GM19035 (cell line): ENCODE results near the gene WNK2.

Source experiments
- ATAC-seq: cut with Tn5 transposase; IDR thresholded peaks from one replicate; pipeline ENCODE4 v1.9.1; 2021; ENCODE audit not compliant: unreplicated experiment

WNK2 gene

DNA sequence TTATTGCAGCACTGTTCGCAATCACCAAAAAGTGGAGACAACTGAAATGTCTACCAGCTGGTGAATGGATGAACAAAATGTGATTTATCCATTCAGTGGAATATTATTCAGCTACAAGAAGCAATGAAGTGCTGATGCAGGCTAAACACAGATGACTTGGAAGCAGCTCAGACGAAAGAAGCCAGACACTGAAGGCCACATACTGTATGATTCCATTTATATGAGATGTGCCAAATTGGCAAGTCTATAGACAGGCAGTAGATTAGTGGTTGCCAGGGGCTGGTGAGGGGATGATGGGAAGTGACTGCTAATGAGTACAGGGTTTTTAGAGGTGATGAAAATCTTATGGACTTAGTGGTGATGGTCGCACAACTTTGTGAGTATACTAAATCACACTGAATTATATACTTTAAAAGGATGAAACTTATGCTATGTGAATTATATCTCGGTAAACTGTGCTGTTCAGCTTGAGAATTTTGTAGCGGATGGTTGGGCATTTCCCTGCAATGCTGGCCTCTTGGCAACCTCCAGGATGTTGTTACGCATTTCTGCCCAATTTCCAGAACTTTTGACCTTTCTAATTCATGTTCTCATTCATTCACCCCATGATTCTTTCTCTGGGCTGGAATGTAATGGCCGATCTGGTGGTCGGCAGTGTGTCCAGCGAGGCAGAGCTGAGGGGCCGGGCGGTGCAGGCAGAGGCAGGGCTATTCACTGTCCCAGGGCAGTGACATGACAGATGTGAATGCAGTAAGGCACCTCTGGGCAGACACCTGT, 22.0 kb upstream of the WNK2 start:
- ATAC-seq, result no peak

DNA sequence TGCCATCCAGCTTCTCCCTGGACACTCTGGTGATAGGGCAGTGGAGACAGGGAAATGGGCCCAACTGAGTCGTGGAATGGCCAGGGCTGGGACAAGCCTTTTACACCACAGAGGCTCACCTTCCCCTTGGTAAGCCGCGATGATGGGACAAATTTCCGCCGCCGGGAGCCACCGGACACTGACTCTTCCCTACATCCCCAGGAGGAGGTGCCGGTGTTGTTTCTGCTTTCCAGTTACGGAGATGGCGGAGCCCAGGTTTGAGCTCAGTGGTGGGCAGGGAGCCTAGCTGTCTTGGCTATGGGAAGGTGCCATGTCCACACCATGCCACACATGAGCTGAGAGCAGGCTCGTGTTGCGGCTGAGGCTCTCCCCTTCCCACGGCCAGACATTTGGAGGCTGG, 19.9 kb upstream of the WNK2 start:
- no peak for ATAC-seq

DNA sequence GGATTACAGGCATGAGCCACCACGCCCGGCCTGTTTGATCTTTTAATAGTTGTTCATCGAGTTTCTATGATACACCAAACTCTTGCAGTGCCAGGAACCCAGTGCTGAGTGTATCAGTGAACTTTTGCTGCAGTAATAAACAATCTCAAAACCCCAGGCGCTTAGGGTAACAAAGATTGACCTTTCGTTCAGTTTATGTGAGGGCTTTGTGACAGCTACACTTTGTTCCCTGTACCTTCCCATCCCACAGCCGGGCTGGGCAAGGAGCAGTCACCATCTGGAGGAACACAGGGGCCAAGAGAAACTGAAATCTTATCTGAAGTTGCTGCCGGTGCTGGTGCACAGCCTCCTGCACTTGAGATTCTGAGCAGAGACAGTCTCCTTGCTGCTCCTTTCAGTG, 17.2 kb upstream of the WNK2 start:
- no peak for ATAC-seq

DNA sequence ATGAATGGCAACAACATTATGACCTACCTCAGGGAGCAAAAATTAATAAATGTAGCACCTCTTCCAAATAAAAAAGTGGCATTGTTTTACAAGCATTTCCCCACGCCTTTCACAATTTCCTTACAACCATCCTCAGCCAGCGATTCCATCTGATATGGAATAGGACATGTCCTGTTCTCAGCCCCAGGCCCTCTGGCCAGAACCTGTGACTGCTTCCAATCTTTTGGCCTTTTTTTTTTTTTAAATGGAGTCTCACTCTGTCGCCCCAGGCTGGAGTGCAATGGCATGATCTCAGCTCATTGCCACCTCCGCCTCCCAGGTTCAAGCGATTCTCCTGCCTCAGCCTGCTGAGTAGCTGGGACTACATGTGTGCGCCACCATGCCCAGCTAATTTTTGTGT, 16.8 kb upstream of the WNK2 start:
- ATAC-seq, result no peak

DNA sequence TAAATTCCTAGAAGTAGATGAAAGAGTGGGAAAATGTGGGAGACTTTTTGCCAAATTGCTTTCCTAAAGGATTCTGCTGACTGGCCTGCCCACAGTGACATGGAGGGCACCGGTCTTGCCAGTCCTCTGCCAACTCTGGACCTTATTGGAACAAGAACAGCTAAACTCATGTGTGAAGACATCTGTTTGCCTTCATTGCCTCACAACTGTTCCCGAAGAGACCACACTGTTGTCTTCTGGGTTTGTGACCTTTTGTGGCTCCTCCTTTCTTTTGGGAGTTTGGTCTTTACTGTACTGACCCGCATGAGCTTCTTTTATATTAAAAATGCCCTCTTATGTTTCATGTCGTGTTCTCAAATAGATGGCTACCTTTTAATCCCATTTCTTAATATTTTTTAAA, 16.1 kb upstream of the WNK2 start:
- ATAC-seq, result no peak

- no peak for ATAC-seq
Observed at GRCh38 chr9:93168581-93168980, 15.4 kb upstream of the WNK2 start.

- no peak for ATAC-seq
Observed at GRCh38 chr9:93169444-93169843, 14.5 kb upstream of the WNK2 start.

DNA sequence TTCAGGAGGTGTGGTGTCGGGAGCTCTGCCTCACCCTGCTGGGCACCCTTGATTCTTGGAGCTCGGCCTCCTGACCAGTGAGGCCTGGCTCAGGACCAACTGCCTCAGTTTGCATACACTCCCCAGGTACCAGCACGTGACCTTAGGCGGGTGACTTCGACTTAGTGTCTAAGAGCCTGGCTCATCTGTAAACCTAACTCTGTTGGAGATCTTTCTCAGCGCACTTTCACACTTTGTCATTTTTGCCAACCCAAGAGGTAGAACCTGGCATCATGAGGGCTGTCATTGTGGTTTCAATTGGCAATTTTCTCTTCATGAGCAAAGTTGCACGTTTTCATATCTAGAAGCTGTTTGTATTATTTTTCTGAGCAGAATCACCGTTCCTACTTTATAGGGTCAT, 13.4 kb upstream of the WNK2 start:
- ATAC-seq, result no peak

- ATAC-seq, result no peak
Observed at GRCh38 chr9:93171261-93171990, 12.5 kb upstream of the WNK2 start.

- no peak for ATAC-seq
Observed at GRCh38 chr9:93172666-93173364, 11.1 kb upstream of the WNK2 start.

DNA sequence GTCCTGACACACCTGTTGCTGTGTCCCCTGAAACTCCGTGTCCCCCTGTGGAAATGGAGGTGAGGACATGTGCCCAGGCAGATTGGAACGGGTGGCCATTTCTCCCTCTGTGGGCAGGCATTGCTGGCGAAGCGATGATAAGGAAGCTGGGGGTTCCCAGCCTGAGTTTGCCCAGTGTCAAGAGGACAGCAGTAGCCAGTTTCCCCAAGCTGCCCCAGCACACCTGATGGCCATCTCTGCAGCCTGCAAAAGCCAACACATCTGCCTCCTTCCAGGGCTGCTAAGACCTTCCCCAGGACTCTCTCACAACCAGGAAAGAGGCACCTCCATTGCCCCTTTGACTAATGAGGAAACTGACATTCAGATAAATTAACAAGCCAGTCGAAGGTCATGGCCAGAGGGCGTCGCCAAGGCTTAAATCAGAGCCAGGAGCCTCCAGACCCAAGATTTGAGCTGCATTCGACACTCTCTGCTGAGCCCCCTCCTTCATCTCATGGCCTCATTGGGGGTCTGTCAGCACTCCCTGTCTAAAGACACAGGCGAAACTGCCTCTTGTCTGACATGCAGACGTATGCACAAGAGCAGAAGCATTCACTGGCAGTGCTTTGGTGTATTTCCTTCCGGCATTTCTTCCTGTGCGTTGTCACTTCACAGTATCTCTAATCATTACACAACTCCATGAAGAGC, 10.4 kb upstream of the WNK2 start:
- no peak for ATAC-seq

- ATAC-seq, result no peak
Observed at GRCh38 chr9:93174976-93175375, 9.0 kb upstream of the WNK2 start.

- ATAC-seq, result no peak
Observed at GRCh38 chr9:93177676-93178075, 6.3 kb upstream of the WNK2 start.

DNA sequence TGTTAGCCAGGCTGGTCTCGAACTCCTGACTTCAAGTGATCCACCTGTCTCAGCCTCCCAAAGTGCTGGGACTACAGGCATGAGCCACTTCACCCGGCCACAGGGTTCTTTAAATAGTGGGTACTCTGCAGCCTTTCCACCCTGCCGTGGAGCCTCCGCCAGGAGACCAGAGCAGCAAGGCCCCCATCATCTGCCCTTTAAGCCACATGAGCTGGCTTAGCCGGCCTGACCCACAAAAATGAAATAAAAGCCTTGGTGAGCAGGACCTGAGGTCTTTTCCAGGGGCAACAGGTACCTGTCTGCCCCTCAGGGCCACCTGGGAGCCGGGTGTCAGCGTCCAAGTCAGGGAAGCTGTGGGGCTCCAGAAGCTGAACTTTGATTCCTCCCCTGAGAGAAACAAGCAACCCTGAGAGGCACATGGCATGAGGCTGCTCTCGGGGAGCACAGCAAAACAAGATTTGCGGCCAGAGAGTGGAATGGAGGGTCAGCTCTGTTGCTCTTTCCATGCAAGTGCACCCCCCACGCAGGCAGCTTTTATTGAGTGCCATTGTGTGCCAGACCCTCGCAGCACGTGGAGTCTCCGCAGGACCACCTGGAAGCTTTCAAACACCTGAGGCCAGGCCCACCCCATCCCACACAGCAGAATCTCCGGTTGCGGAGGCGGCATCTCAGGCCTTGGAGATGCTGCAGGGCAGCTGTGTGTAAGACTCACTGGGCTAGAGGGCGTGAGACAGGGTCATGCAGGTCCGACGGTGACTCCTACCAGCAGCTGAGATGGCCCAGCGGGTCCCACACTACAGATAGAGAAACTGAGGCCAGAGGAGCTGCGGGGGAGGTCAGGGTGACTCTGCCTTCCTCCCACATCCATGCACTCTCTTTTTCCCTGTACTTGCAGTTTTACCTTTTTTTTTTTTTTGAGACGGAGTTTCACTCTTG, 4.8 kb upstream of the WNK2 start:
- ATAC-seq, result no peak

- no peak for ATAC-seq
Observed at GRCh38 chr9:93180938-93181337, 3.0 kb upstream of the WNK2 start.

GRCh38 chr9:93181672-93182435, 2.1 kb upstream of the WNK2 start:
- no peak for ATAC-seq

DNA sequence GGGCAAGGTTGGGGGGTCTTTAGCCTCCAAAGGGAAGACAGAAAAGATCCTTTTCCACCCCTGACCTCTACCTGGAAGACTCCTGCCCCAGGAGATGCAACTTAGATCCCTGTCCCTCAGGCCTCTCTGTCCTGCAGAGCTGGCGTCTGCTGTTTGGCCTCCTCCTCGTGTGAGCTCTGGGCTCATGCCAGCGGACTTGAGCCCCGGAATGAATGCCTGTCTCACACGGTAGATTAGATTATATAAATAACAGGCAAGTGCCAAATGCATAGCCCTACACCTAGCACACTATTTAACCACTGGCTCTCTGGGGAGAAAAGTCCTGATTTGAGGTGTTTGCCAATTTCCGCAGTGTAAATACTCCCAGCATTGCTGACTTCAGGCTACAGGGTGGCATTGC, 1.4 kb upstream of the WNK2 start:
- no peak for ATAC-seq

DNA sequence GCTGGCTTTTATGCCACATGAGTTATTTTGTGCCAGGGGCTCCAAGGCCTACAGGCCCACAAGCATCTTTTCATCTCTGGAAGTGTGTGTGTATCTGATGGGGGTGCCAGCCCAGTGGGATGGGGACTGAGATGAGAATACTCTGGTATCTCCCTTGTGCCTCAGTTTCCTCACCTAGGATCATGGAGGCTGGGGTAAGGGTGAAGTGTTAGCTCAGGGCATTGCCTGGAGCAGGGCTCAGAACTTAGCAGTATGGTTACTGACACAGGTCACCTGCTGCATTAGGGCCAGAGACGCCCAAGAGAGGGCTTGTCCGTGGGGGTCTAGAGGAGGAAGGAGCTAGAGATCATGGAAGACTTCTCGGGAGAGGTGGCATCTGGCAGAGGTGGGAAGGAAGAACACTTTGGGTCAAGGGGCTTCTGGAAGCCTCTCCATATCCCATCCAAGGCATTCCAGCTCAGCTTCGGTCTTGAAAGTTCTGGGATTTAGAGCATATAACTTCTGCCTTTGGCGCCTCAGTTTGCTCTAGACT, 742 bp upstream of the WNK2 start:
- ATAC-seq, result no peak
